ENCODE measurements around the gene TGFBR3.

DNA sequence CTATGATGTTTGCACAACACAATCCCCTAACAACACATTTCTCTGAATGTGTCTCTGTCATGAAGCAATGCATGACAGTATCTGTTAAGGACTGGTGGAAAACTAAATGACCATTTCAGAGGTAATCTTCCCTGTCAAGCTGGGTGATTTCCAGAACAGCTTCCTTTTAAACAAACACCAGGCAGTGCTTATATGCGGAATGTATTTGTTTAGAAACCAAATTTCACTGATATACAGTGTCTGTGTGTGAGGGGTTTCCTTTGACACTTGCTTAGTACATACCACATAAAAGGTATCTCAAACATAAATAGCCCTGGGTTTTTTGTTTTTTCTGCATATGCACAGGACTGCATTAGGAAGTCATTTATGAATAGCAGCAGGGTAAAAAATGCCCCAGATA, 95.6 kb downstream of the TGFBR3 start:
- TF ChIP-seq CTCF (IDR thresholded peaks at IDR 0.05): no peak
- no peak for TF ChIP-seq POLR2AphosphoS5 (IDR thresholded peaks at IDR 0.05)
- no peak for TF ChIP-seq POLR2A (IDR thresholded peaks at IDR 0.05)
